HG03066 (cell line): Measurements from ENCODE around the gene FAM53B.

Experiments
- ATAC-seq: cut with Tn5 transposase; IDR thresholded peaks from one replicate; pipeline ENCODE4 v1.9.1; 2021; ENCODE audit warnings: low read depth; ENCODE audit not compliant: unreplicated experiment

FAM53B gene

GRCh38 chr10:124712704-124713407 lies 31.3 kb downstream of the FAM53B start:
- ATAC-seq: no peak

DNA sequence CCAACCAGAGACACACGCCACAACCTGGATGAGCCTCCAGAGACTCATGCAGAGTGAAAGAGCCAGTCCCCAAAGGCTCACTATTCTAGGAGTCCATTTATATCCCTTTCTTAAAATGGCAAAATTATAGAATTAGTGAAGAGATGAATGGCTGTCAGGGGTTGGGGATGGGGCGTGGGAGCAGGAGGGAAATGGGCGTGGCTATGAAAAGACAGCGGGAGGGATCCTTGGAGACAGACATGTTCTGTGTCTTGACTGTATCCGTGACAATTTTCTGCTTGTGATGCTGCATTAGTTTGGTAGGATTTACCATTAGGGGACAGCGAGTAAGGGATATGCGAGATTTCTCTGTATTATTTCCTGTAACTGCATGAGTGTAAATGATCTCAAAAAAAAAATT lies 33.0 kb downstream of the FAM53B start:
- ATAC-seq: no peak

GRCh38 chr10:124710266-124710881 lies 33.8 kb downstream of the FAM53B start:
- ATAC-seq: no peak

DNA sequence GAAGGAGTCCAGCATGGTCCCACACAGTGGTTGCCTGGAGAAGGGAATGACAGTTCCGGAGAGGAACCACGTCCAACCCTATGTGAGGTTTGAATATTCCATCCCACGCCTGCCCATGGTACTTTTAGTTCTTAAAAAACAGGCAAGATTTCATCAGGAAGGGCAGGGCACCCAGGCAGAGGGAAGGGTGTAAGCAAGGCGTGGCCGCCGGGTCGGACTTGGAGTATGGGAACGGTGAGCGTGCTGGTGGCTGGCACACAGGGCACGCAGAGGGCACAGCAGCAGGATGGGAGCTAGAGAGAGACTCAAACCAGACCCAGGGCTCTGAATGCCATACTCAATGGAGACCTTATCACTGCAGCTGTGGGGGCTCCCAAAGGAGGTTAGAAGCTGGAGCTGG lies 34.3 kb downstream of the FAM53B start:
- no peak for ATAC-seq

DNA sequence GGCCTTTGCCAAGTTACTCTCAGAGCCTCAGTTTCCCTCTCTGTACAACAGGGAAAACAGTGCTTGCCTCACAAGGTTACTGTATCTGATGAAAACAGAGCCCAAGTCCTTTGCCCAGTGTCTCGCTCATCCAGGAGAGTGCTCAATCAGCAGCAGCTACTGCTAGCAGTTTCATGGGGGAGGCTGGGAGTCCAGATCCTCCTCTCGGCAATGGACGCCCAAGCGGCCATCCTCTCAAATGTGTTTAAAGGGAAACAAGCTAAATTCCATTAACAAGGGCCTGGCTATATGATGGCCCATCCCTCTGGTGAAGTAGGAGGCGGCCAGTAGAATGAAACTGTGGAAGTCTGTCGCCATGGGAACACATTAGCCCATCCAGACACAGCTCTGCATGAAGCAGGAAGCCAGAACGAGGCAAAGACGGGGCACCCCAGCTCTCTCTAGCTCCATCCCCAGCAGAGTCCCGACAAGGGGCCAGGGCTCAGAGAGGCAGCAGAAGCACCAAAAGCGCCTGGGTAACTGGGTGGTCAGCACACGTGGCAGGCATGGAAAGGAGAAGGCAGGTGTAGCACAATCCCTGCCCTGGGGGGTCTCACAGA lies 35.2 kb downstream of the FAM53B start:
- ATAC-seq: no peak

DNA sequence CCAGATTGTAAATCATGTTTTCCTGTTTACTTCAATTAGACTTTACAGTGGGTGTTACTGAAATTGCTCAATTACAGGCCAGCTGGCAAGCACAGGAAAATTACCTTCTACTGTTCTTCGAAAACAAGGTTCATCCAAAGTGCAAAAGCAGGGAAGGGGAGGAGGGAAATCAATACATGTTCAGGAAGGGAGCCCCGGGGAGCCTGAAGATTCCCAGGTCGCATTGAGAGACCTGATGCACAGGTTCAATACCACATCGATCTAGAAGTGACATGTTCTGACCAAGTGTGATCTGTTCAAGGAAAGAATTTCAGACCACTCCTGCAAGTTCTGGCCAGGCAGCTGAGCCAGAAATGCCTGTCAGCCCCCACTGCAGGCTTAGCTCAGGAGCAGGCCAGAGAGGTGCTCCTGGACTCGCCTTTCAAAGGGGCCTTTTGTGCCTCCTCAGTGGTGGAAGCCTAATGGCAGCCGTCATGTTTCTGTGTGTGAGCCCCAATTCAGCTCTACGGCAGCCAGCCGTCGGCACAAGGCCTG lies 35.9 kb downstream of the FAM53B start:
- ATAC-seq: no peak

DNA sequence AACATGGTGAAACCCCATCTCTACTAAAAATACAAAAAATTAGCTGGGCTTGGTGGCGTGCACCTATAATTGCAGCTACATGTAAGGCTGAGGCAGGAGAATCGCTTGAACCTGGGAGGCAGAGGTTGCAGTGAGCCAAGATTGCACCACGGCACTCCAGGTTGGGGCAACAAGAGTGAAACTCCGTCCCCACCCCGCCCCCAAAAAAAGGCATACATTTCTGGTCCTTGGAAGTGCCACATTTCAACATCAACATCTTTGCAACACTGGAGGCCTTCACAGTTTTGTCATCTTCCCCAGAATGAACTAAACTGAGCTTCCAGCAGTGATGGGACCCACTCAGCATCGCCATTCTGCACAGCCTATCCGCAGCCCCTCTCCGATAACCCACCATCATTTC lies 36.6 kb downstream of the FAM53B start:
- ATAC-seq: no peak

GRCh38 chr10:124707144-124707467 lies 37.1 kb downstream of the FAM53B start:
- ATAC-seq: no peak

- no peak for ATAC-seq
Measured at GRCh38 chr10:124706462-124707143, 37.6 kb downstream of the FAM53B start.

GRCh38 chr10:124705817-124706461 lies 38.2 kb downstream of the FAM53B start:
- no peak for ATAC-seq

DNA sequence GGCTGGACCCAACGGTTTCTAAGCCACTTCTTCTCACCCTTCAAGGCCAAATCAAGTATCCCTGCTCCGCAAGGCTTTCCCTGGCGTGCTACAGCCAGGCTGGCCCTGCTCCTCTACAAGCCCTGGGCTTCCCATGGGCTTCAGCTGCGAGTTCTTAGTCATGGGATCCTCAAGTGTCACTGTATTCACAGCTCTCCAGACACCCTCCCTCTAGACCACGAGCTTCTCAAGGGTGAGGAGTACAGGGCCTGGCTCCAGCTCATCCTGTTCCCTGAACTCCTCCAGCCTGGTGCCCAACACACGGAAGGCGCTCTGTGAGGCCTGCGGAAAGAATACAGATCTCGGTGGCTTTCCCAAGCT lies 38.8 kb downstream of the FAM53B start:
- no peak for ATAC-seq

GRCh38 chr10:124704428-124705380 lies 39.5 kb downstream of the FAM53B start:
- no peak for ATAC-seq

DNA sequence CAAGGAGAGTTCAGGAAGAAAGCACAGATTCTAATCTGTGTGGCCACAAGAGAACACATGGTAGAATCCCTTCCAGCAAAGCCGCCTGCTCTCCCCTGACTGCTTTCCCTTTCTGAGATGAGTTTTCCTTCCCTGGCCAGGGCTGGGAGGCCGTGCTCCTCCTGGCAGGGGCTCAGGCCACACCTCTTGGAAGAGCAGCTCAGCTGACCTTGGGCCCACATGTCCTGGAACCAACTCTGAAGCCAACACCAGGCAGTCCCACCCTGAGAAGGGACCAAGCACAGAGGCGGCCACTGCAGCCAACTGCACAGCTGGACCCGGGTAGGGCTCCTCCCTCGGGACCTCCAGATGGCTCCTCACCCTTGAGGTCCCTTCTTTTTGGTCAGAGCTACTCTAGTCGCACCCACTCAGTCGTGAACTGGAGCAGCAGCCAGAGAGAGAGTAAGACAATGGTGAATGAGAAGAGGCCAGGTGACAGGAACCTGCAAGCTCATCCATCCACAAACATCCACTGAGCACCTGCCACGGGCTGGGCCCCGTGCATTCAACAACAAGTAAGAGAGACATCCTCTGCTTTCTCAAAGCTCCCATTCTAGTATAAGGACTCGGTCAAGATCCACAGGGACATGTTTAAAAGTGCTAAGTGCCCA lies 40.3 kb downstream of the FAM53B start:
- ATAC-seq: no peak

DNA sequence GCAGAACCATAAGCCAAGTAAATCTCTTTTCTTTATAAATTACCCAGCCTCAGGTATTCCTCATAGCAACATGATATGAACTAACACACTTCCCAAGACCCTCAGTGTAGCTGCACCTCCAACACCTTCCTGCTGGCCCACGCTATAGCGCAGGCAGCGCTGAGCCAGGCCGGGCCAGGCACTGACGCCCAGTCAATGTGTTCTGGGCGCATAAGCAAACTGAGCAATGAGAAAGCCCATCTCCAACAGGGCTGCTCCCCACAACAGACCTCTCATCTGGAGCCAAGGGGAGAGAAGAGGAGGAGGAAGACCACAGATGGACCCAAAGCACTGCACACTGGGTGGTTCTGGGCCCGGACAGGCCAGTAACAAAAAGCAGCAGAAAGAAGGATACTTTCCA lies 40.8 kb downstream of the FAM53B start:
- no peak for ATAC-seq

DNA sequence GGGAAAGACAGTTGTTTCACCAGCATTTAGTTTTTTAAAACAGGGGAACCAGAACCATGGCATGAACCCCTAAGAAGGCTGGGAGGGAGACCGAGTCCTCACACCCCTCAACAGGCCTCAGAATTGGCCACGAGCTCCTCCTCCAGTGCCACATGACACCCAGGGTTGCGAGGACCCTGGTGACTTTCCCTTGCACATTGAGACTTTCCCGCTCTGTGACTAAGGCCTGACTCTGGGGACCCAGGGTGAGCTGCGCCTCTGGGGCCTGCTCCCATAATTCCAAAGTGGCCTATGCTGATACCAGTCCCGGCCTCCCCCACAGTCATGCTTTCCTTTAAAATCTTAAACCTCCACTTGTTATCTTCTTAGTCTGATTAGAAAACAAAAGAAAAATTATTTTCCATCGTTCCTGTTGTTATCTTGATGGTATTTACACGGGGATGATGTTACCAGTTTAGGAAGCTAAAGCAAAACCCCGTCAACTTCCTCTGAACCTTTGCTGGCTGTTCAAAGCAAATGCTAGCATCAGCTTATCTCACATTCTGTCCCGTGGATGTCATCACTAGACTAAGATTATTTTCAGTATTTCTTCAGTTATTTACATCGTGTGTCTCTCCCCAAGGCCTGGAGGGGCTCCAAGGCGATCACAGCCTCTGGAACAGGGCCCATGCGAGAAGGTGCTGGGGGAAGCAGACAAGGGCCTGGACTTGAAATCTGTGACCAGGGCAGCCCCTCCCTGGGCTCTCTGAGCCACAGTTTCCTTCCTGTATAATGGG lies 42.1 kb downstream of the FAM53B start:
- ATAC-seq: no peak

- no peak for ATAC-seq
Measured at GRCh38 chr10:124701435-124701834, 42.7 kb downstream of the FAM53B start.

- no peak for ATAC-seq
Measured at GRCh38 chr10:124701038-124701365, 43.2 kb downstream of the FAM53B start.

GRCh38 chr10:124700293-124701037 lies 43.7 kb downstream of the FAM53B start:
- no peak for ATAC-seq
